CD4-positive, CD25-positive, alpha-beta regulatory T cell (primary cell): ENCODE results near the gene SIPA1L3. TPM values are rescaled to one million over a fixed set of nuclear protein-coding genes. Genes with fewer than 3 reads are reported as not detected.
"Not testable (repeated sequence)": the region's sequence is repeated elsewhere in the genome, so short reads cannot be mapped to it uniquely, and the experiment has no call there.

Experiments used
- ATAC-seq, 2 donors: fragments of 150-1000 bp; cut with Tn5 transposase; one replicate each; pipeline ENCODE4 v1.10.0; 2021; ENCODE audit warnings: low read depth in 2 of 2, moderate number of reproducible peaks in 2 of 2, moderate library complexity in 1 of 2
- DNase-seq, 3 donors: peaks; one replicate each; pipeline versions ENCODE4 v3.0.0 to v3.0.0-alpha.2; 2012 to 2022; ENCODE audit warnings: mixed read lengths in 1 of 3
- H3K27ac ChIP-seq: one replicate; pipeline ENCODE4 v1.7.0; 2013; ENCODE audit warnings: mild to moderate bottlenecking, low read length; ENCODE audit not compliant: insufficient read depth, poor library complexity, severe bottlenecking
- H3K27me3 ChIP-seq: one replicate; pipeline ENCODE4 v1.7.0; 2013; ENCODE audit warnings: low read length; ENCODE audit not compliant: control insufficient read depth, insufficient read depth
- H3K36me3 ChIP-seq: one replicate; pipeline ENCODE4 v1.7.0; 2013; ENCODE audit warnings: mild to moderate bottlenecking, low read length, moderate library complexity; ENCODE audit not compliant: control insufficient read depth, insufficient read depth
- H3K4me1 ChIP-seq: 2 replicates; pipeline ENCODE4 v1.7.0; 2013; ENCODE audit warnings: mild to moderate bottlenecking, low read length; ENCODE audit not compliant: insufficient read depth, control insufficient read depth, poor library complexity, severe bottlenecking
- H3K4me3 ChIP-seq: one replicate; pipeline ENCODE4 v1.7.0; 2013; ENCODE audit warnings: low read depth, mild to moderate bottlenecking, low read length, moderate library complexity
- H3K9me3 ChIP-seq, 2 experiments: 1 replicate in 1 of 2; 2 replicates in 1 of 2; pipeline ENCODE4 v1.7.0; 2013; ENCODE audit warnings: low read length in 2 of 2, mild to moderate bottlenecking in 1 of 2, moderate library complexity in 1 of 2; ENCODE audit not compliant: control insufficient read depth in 2 of 2
- H3K27ac Mint-ChIP-seq, 3 donors: one replicate each; pipeline ENCODE4 v1.8.0; 2020 to 2022; ENCODE audit warnings: mild to moderate bottlenecking in 3 of 3, mixed read lengths in 3 of 3, moderate library complexity in 2 of 3
- H3K27me3 Mint-ChIP-seq: one replicate; pipeline ENCODE4 v1.8.0; 2022; ENCODE audit warnings: mild to moderate bottlenecking, mixed read lengths
- H3K36me3 Mint-ChIP-seq: one replicate; pipeline ENCODE4 v1.8.0; 2020; ENCODE audit warnings: mixed read lengths
- H3K4me1 Mint-ChIP-seq, 4 donors: one replicate each; pipeline ENCODE4 v1.8.0; 2020 to 2022; ENCODE audit warnings: mixed read lengths in 4 of 4, mild to moderate bottlenecking in 1 of 4
- H3K4me3 Mint-ChIP-seq, 4 donors: one replicate each; pipeline ENCODE4 v1.8.0; 2020 to 2022; ENCODE audit warnings: mild to moderate bottlenecking in 4 of 4, mixed read lengths in 4 of 4, moderate library complexity in 3 of 4
- H3K9me3 Mint-ChIP-seq, 7 donors: one replicate each; pipeline ENCODE4 v1.8.0; 2020 to 2022; ENCODE audit warnings: mixed read lengths in 7 of 7, mild to moderate bottlenecking in 3 of 7, moderate library complexity in 2 of 7
- polyA plus RNA-seq, 4 donors: library from polyadenylated mRNA; unstranded; fragments of 300-500 nt; fragmentation: Illumina TruSeq; gene quantifications; one replicate each; pipeline ENCODE4 v1.2.3, GENCODE V29; 2021
- total RNA-seq: library from RNA; stranded (reverse); gene quantifications from one replicate; pipeline ENCODE4 v1.2.3, GENCODE V29; 2022

Gene SIPA1L3
- total and polyA plus RNA-seq, 5 donors from 2014 or later, result 0.41 to 27.6 (median 1.7) TPM

GRCh38 chr19:38223617-38224013, 316.6 kb downstream of the SIPA1L3 start:
- Histone ChIP-seq H3K27ac (no peak overlapping the region), H3K4me3 (no peak overlapping the region), H3K27me3 (peaks cover 10% of the 10 kb centered on the region), H3K36me3 (no peaks in the 10 kb centered on the region), H3K4me1 (peaks cover 15% of the 10 kb centered on the region), H3K9me3 (no peaks in the 10 kb centered on the region)
- Mint-ChIP-seq H3K27ac (no peak overlapping the region), H3K4me3 (peak overlapping the region; percentile 31 to 60 (median 38)), H3K27me3 (peaks cover 68% of the 10 kb centered on the region), H3K9me3 (peaks cover 0 to 8% (median 0%) of the 10 kb centered on the region in 7 donors), H3K4me1 (peaks cover 10 to 23% (median 15%) of the 10 kb centered on the region in 4 donors), H3K36me3 (peaks cover 5% of the 10 kb centered on the region)
- ATAC-seq (no peak), DNase-seq (no peak)

- no peak within 1 kb of the TSS for H3K27ac Mint-ChIP-seq
- Histone ChIP-seq H3K4me1 (peaks cover 21% of the 10 kb centered on the region), H3K27me3 (peaks cover 10% of the 10 kb centered on the region), H3K4me3 (no peak within 1 kb of the TSS), H3K9me3 (no peaks in the 10 kb centered on the region), H3K36me3 (no peaks in the 10 kb centered on the region), H3K27ac (no peak within 1 kb of the TSS)
- H3K4me1 Mint-ChIP-seq, result peaks cover 10 to 28% (median 15%) of the 10 kb centered on the region in 4 donors
- H3K27me3 Mint-ChIP-seq, result peaks cover 67% of the 10 kb centered on the region
- DNase-seq, result peak; percentile 24 to 71 (median 32)
- peak within 1 kb of the TSS; percentile 39 to 84 (median 71) for H3K4me3 Mint-ChIP-seq
- peak; percentile 67 to 74 for ATAC-seq
- H3K36me3 Mint-ChIP-seq, result peaks cover 5% of the 10 kb centered on the region
- peaks cover 0 to 8% (median 0%) of the 10 kb centered on the region in 7 donors for H3K9me3 Mint-ChIP-seq
These were observed 317.2 kb downstream of the SIPA1L3 start, which contains the start of gene DPF1 for GRCh38 chr19:38224014-38224862. Gene DPF1 (minus strand): TSS chr19:38224222. CDS start chr19:38224142, 80 bp downstream.

- peak overlapping the region in 3 of 4 donors; percentile 60 to 84 (median 82) for H3K4me3 Mint-ChIP-seq
- H3K27me3 Mint-ChIP-seq, result peaks cover 65% of the 10 kb centered on the region
- H3K27ac Mint-ChIP-seq, DNase-seq, H3K4me3 ChIP-seq, H3K36me3 ChIP-seq, H3K9me3 ChIP-seq, H3K27ac ChIP-seq, ATAC-seq, H3K9me3 Mint-ChIP-seq, H3K36me3 Mint-ChIP-seq: not testable (repeated sequence)
- H3K4me1 Mint-ChIP-seq, result peaks cover 10 to 29% (median 15%) of the 10 kb centered on the region in 4 donors
- Histone ChIP-seq H3K4me1 (peaks cover 22% of the 10 kb centered on the region), H3K27me3 (peaks cover 11% of the 10 kb centered on the region)
These were observed 317.8 kb downstream of the SIPA1L3 start for GRCh38 chr19:38224863-38225218.

DNA sequence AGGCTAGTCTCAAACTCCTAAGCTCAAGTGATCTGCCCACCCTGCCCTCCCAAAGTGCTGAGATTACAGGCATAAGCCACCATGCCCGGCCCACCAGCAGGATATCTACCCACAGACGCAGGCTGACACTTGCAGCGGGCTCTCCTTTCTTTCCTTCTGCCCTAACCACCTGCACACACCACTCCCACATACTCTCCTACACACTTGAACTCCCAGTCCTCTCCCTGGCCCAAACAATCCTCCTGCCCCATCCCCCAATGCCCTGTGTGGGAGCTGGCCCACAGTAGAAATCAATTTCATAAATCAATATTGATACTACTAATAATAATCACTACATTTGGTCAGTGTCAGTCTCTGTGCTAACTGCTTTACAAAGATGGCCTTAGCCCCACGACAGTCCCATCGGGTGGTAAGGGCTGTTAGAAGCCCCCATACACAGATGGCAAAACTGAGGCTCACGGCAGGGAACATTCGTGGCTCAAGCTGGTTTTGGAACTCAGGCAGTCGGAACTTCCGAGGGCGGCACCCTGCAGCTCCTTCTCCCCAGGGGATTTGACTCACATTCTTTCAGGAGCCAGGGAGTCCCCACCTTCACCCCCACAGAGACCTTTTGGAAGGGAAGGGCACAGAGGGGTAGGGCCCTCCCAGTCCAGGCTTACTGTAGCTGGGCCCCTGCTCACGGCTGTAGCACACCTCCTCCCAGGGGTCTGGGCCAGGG, 320.4 kb downstream of the SIPA1L3 start:
- Histone ChIP-seq H3K27me3 (peaks cover 17% of the 10 kb centered on the region), H3K27ac (no peak overlapping the region), H3K36me3 (no peaks in the 10 kb centered on the region), H3K4me1 (peaks cover 22% of the 10 kb centered on the region), H3K4me3 (no peak overlapping the region), H3K9me3 (no peaks in the 10 kb centered on the region)
- Mint-ChIP-seq H3K36me3 (peaks cover 5% of the 10 kb centered on the region), H3K27ac (no peak overlapping the region), H3K27me3 (peaks cover 70% of the 10 kb centered on the region), H3K4me3 (peak overlapping the region in 2 of 4 donors; percentile 39 to 56), H3K4me1 (peaks cover 7 to 31% (median 13%) of the 10 kb centered on the region in 4 donors), H3K9me3 (peaks cover 0 to 8% (median 0%) of the 10 kb centered on the region in 7 donors)
- no peak for DNase-seq
- ATAC-seq, result no peak

- peaks cover 15% of the 10 kb centered on the region for H3K27me3 ChIP-seq
- Mint-ChIP-seq H3K27ac (no peak overlapping the region), H3K4me3 (peak overlapping the region in 1 of 4 donors; percentile 39), H3K9me3 (peaks cover 0 to 7% (median 0%) of the 10 kb centered on the region in 7 donors), H3K4me1 (peaks cover 6 to 31% (median 10%) of the 10 kb centered on the region in 4 donors), H3K36me3 (peaks cover 5% of the 10 kb centered on the region), H3K27me3 (peaks cover 69% of the 10 kb centered on the region)
- no peaks in the 10 kb centered on the region for H3K9me3 ChIP-seq
- DNase-seq (no peak), ATAC-seq (no peak)
- H3K27ac ChIP-seq, result no peak overlapping the region
- H3K4me1 ChIP-seq, result peaks cover 22% of the 10 kb centered on the region
- H3K36me3 ChIP-seq, result no peaks in the 10 kb centered on the region
- no peak overlapping the region for H3K4me3 ChIP-seq
These were observed 321.0 kb downstream of the SIPA1L3 start for GRCh38 chr19:38228005-38228377.

DNA sequence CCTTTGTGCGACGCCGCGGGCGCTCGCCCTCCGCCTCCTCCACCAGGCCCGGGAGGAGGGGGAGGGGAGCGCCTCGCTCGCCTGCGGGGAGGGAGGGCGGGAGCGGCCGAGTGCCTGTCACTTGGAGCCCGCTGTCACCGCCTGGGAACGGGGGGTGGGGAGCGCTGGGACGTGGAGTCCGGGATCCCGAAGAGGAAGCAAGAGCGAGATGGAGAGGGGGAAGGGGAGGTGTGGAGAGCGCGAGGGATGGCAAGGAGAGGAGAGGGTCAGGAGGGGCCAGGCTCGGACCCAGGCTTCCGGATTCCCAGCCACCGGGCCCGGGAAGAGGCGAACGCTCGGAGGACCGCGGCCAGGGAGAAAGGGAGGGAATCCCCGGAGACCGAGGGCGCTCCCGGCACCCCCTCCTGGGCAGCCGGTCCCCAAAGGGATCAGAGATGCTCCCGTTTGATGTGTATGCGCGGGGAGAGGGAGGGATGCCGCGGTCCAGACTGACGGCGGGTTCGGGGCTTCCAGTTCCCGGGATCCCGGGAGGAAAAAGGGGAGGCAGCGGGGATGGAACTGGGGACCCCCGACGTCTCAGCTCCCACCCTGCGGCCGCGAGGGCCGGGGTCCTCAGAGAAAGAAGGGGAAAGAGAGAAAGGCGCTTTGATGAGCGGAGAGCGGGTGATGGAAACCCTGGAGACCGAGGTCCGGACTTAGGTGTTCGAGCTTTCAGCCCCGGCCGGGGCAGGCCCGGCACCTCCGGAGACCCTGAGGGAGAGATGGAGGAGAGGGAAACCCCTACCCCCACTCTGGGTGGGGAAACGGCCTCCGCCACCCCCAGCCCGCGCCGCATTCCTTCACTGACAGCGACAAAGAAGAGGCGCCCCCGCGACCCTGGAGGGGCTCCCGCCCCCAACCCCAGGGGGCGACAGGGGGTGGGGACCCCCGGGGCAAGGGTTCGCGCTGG, 321.8 kb downstream of the SIPA1L3 start:
- DNase-seq (no peak), ATAC-seq (no peak)
- no peak overlapping the region for H3K27ac ChIP-seq
- H3K9me3 Mint-ChIP-seq, result peaks cover 0 to 7% (median 0%) of the 10 kb centered on the region in 7 donors
- peaks cover 62% of the 10 kb centered on the region for H3K27me3 Mint-ChIP-seq
- H3K4me3 Mint-ChIP-seq, result peak overlapping the region in 2 of 4 donors; percentile 36 to 50
- H3K27ac Mint-ChIP-seq, result no peak overlapping the region
- peaks cover 5% of the 10 kb centered on the region for H3K36me3 Mint-ChIP-seq
- no peaks in the 10 kb centered on the region for H3K36me3 ChIP-seq
- H3K4me1 ChIP-seq, result peaks cover 19% of the 10 kb centered on the region
- peaks cover 0 to 25% (median 8%) of the 10 kb centered on the region in 4 donors for H3K4me1 Mint-ChIP-seq
- H3K4me3 ChIP-seq, result no peak overlapping the region
- no peaks in the 10 kb centered on the region for H3K9me3 ChIP-seq
- peaks cover 10% of the 10 kb centered on the region for H3K27me3 ChIP-seq

GRCh38 chr19:38229585-38230073, 322.6 kb downstream of the SIPA1L3 start:
- peaks cover 10% of the 10 kb centered on the region for H3K4me1 ChIP-seq
- H3K36me3 ChIP-seq, result no peaks in the 10 kb centered on the region
- peaks cover 0 to 18% (median 8%) of the 10 kb centered on the region in 4 donors for H3K4me1 Mint-ChIP-seq
- H3K27ac Mint-ChIP-seq, result no peak overlapping the region
- H3K27me3 Mint-ChIP-seq, result peaks cover 55% of the 10 kb centered on the region
- peak; percentile 81 to 87 for ATAC-seq
- no peak overlapping the region for H3K27ac ChIP-seq
- H3K36me3 Mint-ChIP-seq, result peaks cover 5% of the 10 kb centered on the region
- H3K9me3 ChIP-seq, result no peaks in the 10 kb centered on the region
- peaks cover 0 to 4% (median 0%) of the 10 kb centered on the region in 7 donors for H3K9me3 Mint-ChIP-seq
- peak overlapping the region in 3 of 4 donors; percentile 53 to 61 (median 61) for H3K4me3 Mint-ChIP-seq
- peaks cover 10% of the 10 kb centered on the region for H3K27me3 ChIP-seq
- no peak overlapping the region for H3K4me3 ChIP-seq
- DNase-seq, result peak; percentile 39 to 86 (median 45)
